ENCODE results near the gene CLEC6A.

- TF ChIP-seq CTCF (IDR thresholded peaks at IDR 0.05) (no peak), EZH2phosphoT487 (IDR thresholded peaks at IDR 0.05) (no peak)
Observed at GRCh38 chr12:8527250-8528130, 71.7 kb downstream of the CLEC6A start.

Data from neural progenitor cell (in vitro differentiated cells).